Naive thymus-derived CD8-positive, alpha-beta T cell (primary cell): ENCODE results near the gene GABRG3. TPM values are rescaled to one million over a fixed set of nuclear protein-coding genes. Genes with fewer than 3 reads are reported as not detected.

ENCODE experiments used
- ATAC-seq, 2 donors: fragments of 150-1000 bp; cut with Tn5 transposase in 1 of 2; sonication (Bioruptor Pico), chemical (Tn5 transposase) in 1 of 2; 1 replicate in 1 of 2; 2 replicates in 1 of 2; pipeline ENCODE4 v1.10.0; 2021; ENCODE audit warnings: mild to moderate bottlenecking in 2 of 2, moderate library complexity in 2 of 2
- POLR2A ChIA-PET: fragments of 350-600 bp; sonication (Branson Sonifier 250); formaldehyde crosslinking; loops from one replicate; lab custom pipeline; 2021; ENCODE audit warnings: antibody characterized with exemption; lab: Charles Lee
- DNase-seq, 10 donors: peaks; one replicate each; pipeline versions ENCODE4 v3.0.0 to v3.0.0-alpha.2; 2020 to 2022
- H3K27ac Mint-ChIP-seq, 10 donors: one replicate each; pipeline ENCODE4 v1.8.0; 2020 to 2022; ENCODE audit warnings: mild to moderate bottlenecking in 10 of 10, mixed read lengths in 10 of 10, moderate library complexity in 4 of 10, inconsistent platforms in 1 of 10
- H3K27me3 Mint-ChIP-seq, 5 donors: one replicate each; pipeline ENCODE4 v1.8.0; 2021 to 2022; ENCODE audit warnings: mixed read lengths in 5 of 5
- H3K36me3 Mint-ChIP-seq, 3 donors: one replicate each; pipeline ENCODE4 v1.8.0; 2020 to 2022; ENCODE audit warnings: mixed read lengths in 3 of 3, mild to moderate bottlenecking in 2 of 3, inconsistent platforms in 1 of 3
- H3K4me1 Mint-ChIP-seq, 4 donors: one replicate each; pipeline ENCODE4 v1.8.0; 2021 to 2022; ENCODE audit warnings: mixed read lengths in 4 of 4
- H3K4me3 Mint-ChIP-seq, 10 donors: one replicate each; pipeline ENCODE4 v1.8.0; 2020 to 2022; ENCODE audit warnings: mild to moderate bottlenecking in 10 of 10, mixed read lengths in 10 of 10, moderate library complexity in 6 of 10, inconsistent platforms in 1 of 10
- H3K9me3 Mint-ChIP-seq, 9 donors: one replicate each; pipeline ENCODE4 v1.8.0; 2020 to 2022; ENCODE audit warnings: mixed read lengths in 9 of 9, mild to moderate bottlenecking in 3 of 9, inconsistent platforms in 1 of 9, moderate library complexity in 1 of 9
- polyA plus RNA-seq, 3 donors: library from polyadenylated mRNA; unstranded; fragments of 300-500 nt; fragmentation: Illumina TruSeq; gene quantifications; one replicate each; pipeline ENCODE4 v1.2.3, GENCODE V29; 2021
- total RNA-seq, 8 experiments: library from RNA in 2 of 8; stranded (reverse) in 2 of 8; gene quantifications; one replicate each; pipeline ENCODE4 v1.2.3 and lab custom pipeline; 2021 to 2026

The GABRG3 gene
- total and polyA plus RNA-seq, 5 experiments from 2014 or later: not detected

- no peak for DNase-seq
- Mint-ChIP-seq H3K9me3 (peaks cover 0 to 16% (median 5%) of the 10 kb centered on the region in 9 donors), H3K4me1 (no peaks in the 10 kb centered on the region), H3K36me3 (no peaks in the 10 kb centered on the region), H3K27me3 (no peaks in the 10 kb centered on the region), H3K27ac (no peak overlapping the region), H3K4me3 (no peak overlapping the region)
- no peak for ATAC-seq
- POLR2A ChIA-PET: no interaction called here
Observed at GRCh38 chr15:27485265-27485664, 514.3 kb downstream of the GABRG3 start.

- POLR2A ChIA-PET: no interaction called here
- H3K27me3 Mint-ChIP-seq: no peaks in the 10 kb centered on the region
- ATAC-seq: no peak
- H3K4me3 Mint-ChIP-seq: no peak overlapping the region
- no peak overlapping the region for H3K27ac Mint-ChIP-seq
- H3K9me3 Mint-ChIP-seq: peaks cover 0 to 16% (median 5%) of the 10 kb centered on the region in 9 donors
- DNase-seq: no peak
- no peaks in the 10 kb centered on the region for H3K4me1 Mint-ChIP-seq
- no peaks in the 10 kb centered on the region for H3K36me3 Mint-ChIP-seq
Observed at GRCh38 chr15:27486051-27486450, 515.1 kb downstream of the GABRG3 start.

- Mint-ChIP-seq H3K36me3 (no peaks in the 10 kb centered on the region), H3K4me3 (no peak overlapping the region), H3K27ac (no peak overlapping the region), H3K4me1 (no peaks in the 10 kb centered on the region), H3K27me3 (no peaks in the 10 kb centered on the region), H3K9me3 (peaks cover 0 to 20% (median 8%) of the 10 kb centered on the region in 9 donors)
- POLR2A ChIA-PET: no interaction called here
- ATAC-seq (no peak), DNase-seq (no peak)
Observed at GRCh38 chr15:27486683-27487647, 516.0 kb downstream of the GABRG3 start.

GRCh38 chr15:27487846-27488245 is 516.9 kb downstream of the GABRG3 start:
- Mint-ChIP-seq H3K4me3 (no peak overlapping the region), H3K9me3 (peaks cover 0 to 20% (median 8%) of the 10 kb centered on the region in 9 donors), H3K4me1 (no peaks in the 10 kb centered on the region), H3K27ac (no peak overlapping the region), H3K36me3 (no peaks in the 10 kb centered on the region), H3K27me3 (no peaks in the 10 kb centered on the region)
- POLR2A ChIA-PET: no interaction called here
- DNase-seq (no peak), ATAC-seq (no peak)

- no peak overlapping the region for H3K4me3 Mint-ChIP-seq
- POLR2A ChIA-PET: no interaction called here
- no peaks in the 10 kb centered on the region for H3K27me3 Mint-ChIP-seq
- ATAC-seq: no peak
- no peaks in the 10 kb centered on the region for H3K4me1 Mint-ChIP-seq
- no peak overlapping the region for H3K27ac Mint-ChIP-seq
- H3K9me3 Mint-ChIP-seq: peaks cover 0 to 18% (median 8%) of the 10 kb centered on the region in 9 donors
- no peaks in the 10 kb centered on the region for H3K36me3 Mint-ChIP-seq
- no peak for DNase-seq
Observed at GRCh38 chr15:27490867-27491595, 520.0 kb downstream of the GABRG3 start.

GRCh38 chr15:27491666-27492621 is 521.0 kb downstream of the GABRG3 start:
- H3K9me3 Mint-ChIP-seq: peaks cover 0 to 18% (median 8%) of the 10 kb centered on the region in 9 donors
- no peaks in the 10 kb centered on the region for H3K36me3 Mint-ChIP-seq
- DNase-seq (no peak), ATAC-seq (no peak)
- H3K27me3 Mint-ChIP-seq: no peaks in the 10 kb centered on the region
- no peaks in the 10 kb centered on the region for H3K4me1 Mint-ChIP-seq
- H3K27ac Mint-ChIP-seq: no peak overlapping the region
- POLR2A ChIA-PET: no interaction called here
- no peak overlapping the region for H3K4me3 Mint-ChIP-seq

GRCh38 chr15:27495963-27496459 is 525.0 kb downstream of the GABRG3 start:
- Mint-ChIP-seq H3K9me3 (peaks cover 0 to 22% (median 5%) of the 10 kb centered on the region in 9 donors), H3K27ac (no peak overlapping the region), H3K36me3 (no peaks in the 10 kb centered on the region), H3K4me1 (no peaks in the 10 kb centered on the region), H3K4me3 (no peak overlapping the region), H3K27me3 (no peaks in the 10 kb centered on the region)
- POLR2A ChIA-PET: no interaction called here
- DNase-seq (no peak), ATAC-seq (no peak)

- Mint-ChIP-seq H3K4me3 (no peak overlapping the region), H3K27ac (no peak overlapping the region), H3K36me3 (no peaks in the 10 kb centered on the region), H3K4me1 (no peaks in the 10 kb centered on the region), H3K9me3 (peaks cover 0 to 22% (median 2%) of the 10 kb centered on the region in 9 donors), H3K27me3 (no peaks in the 10 kb centered on the region)
- POLR2A ChIA-PET: no interaction called here
- no peak for ATAC-seq
- no peak for DNase-seq
Observed at GRCh38 chr15:27498700-27499099, 527.7 kb downstream of the GABRG3 start.

- H3K9me3 Mint-ChIP-seq: peaks cover 0 to 19% (median 2%) of the 10 kb centered on the region in 9 donors
- ATAC-seq: no peak
- H3K36me3 Mint-ChIP-seq: no peaks in the 10 kb centered on the region
- POLR2A ChIA-PET: no interaction called here
- no peak overlapping the region for H3K27ac Mint-ChIP-seq
- DNase-seq: no peak
- H3K4me1 Mint-ChIP-seq: no peaks in the 10 kb centered on the region
- H3K27me3 Mint-ChIP-seq: no peaks in the 10 kb centered on the region
- H3K4me3 Mint-ChIP-seq: no peak overlapping the region
Observed at GRCh38 chr15:27499191-27499590, 528.2 kb downstream of the GABRG3 start.

GRCh38 chr15:27499719-27500118 is 528.7 kb downstream of the GABRG3 start:
- Mint-ChIP-seq H3K9me3 (peaks cover 0 to 18% (median 2%) of the 10 kb centered on the region in 9 donors), H3K4me1 (no peaks in the 10 kb centered on the region), H3K27ac (no peak overlapping the region), H3K36me3 (no peaks in the 10 kb centered on the region), H3K4me3 (no peak overlapping the region), H3K27me3 (no peaks in the 10 kb centered on the region)
- POLR2A ChIA-PET: no interaction called here
- no peak for ATAC-seq
- no peak for DNase-seq

GRCh38 chr15:27500206-27500605 is 529.2 kb downstream of the GABRG3 start:
- ATAC-seq (no peak), DNase-seq (no peak)
- Mint-ChIP-seq H3K36me3 (no peaks in the 10 kb centered on the region), H3K9me3 (peaks cover 0 to 18% (median 2%) of the 10 kb centered on the region in 9 donors), H3K4me1 (no peaks in the 10 kb centered on the region), H3K4me3 (no peak overlapping the region), H3K27ac (no peak overlapping the region), H3K27me3 (no peaks in the 10 kb centered on the region)
- POLR2A ChIA-PET: no interaction called here

GRCh38 chr15:27506752-27507151 is 535.8 kb downstream of the GABRG3 start:
- ATAC-seq (no peak), DNase-seq (no peak)
- Mint-ChIP-seq H3K27ac (no peak overlapping the region), H3K4me3 (no peak overlapping the region), H3K36me3 (peaks cover 0 to 20% (median 0%) of the 10 kb centered on the region in 3 donors), H3K27me3 (peaks cover 0 to 5% (median 0%) of the 10 kb centered on the region in 5 donors), H3K4me1 (no peaks in the 10 kb centered on the region), H3K9me3 (peaks cover 2 to 45% (median 17%) of the 10 kb centered on the region in 9 donors)
- POLR2A ChIA-PET: no interaction called here
